IPS DF 4.7 (cell line): Measurements from ENCODE around the gene GOPC.
"Not testable (repeated sequence)": the region's sequence is repeated elsewhere in the genome, so short reads cannot be mapped to it uniquely, and the experiment has no call there.

Source experiments
- DNase-seq: peaks from one replicate; pipeline ENCODE4 v3.0.0-alpha.2; 2013; ENCODE audit warnings: low spot score; ENCODE audit errors: extremely low read depth

GOPC gene

DNA sequence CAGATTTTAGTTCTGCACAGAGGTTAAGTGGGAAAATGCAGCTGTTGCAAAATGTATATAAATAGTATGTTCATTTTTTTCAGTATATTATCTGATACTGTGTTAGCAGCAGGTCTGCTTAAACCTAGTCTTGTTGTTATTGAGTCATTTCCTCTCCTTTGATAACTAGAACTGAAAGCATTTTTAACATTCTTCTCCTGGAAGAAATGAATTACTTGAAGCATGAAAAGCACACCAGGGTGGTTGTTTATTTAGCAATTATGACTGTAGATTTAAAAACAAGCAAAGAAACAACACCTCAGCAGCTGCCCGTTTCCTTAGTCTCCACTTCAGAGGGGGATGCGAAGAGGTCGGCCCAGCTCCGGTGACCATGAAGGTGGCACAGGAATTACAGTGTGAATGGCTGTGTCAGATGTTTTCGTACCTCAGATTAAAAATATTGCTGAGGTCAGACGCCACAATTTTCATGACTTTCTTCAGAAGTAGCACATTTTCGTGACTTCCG lies 53.5 kb downstream of the GOPC start:
- no peak for DNase-seq

- no peak for DNase-seq
These were observed 54.4 kb downstream of the GOPC start for GRCh38 chr6:117547688-117548621.

DNA sequence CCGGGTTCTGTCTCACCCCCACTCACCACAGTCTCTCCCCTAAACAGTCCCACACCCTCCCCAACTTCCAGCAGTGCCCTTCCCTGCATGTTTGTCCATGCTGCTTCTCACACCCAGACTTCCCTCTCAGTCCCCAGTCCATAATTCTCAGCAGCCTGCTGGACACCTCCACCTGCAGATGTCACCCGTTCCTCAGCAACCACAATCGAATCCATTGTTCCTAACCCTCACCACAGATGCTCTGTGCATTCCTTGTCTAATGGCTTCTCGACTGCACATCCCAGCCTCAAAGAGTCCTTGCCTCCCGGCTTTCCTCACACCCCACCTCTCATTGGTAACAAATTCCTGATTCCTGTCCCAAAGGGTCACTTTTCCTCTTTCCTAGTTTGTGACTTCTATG lies 55.6 kb downstream of the GOPC start:
- DNase-seq: no peak

GRCh38 chr6:117545161-117545595 lies 57.1 kb downstream of the GOPC start:
- DNase-seq: no peak

- DNase-seq: no peak
These were observed 57.6 kb downstream of the GOPC start for GRCh38 chr6:117544716-117545115.

DNA sequence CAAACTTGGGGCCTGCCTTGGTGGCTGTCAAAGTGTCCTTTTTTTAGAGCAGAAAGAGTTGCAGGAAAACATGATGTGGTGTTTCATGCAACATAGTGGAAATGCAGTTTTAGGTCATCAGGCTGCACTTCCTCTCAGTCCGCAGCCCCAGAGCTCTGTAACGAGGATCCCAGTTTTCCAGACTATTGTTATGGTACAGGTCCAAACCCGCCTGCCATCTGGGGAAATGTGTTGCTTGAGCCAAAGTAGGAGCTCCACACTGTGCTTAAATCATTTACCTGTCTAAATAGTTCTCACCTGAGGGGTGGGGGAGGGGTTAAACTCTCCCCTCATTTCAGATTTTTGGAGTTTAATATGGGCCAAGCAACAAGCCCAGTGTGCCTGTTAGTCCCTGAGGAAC lies 59.8 kb downstream of the GOPC start:
- no peak for DNase-seq

DNA sequence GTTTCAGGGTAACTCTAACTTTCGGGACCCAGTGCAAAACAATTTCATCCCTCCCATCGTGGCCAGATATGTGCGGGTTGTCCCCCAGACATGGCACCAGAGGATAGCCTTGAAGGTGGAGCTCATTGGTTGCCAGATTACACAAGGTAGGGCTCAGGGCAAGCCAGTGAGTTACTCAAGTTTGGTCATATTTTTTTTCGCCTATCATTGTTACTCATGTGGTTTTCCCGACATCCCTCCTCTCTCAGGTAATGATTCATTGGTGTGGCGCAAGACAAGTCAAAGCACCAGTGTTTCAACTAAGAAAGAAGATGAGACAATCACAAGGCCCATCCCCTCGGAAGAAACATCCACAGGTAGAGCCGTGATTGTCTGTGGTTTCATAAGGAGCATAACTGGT lies 61.6 kb downstream of the GOPC start:
- no peak for DNase-seq

DNA sequence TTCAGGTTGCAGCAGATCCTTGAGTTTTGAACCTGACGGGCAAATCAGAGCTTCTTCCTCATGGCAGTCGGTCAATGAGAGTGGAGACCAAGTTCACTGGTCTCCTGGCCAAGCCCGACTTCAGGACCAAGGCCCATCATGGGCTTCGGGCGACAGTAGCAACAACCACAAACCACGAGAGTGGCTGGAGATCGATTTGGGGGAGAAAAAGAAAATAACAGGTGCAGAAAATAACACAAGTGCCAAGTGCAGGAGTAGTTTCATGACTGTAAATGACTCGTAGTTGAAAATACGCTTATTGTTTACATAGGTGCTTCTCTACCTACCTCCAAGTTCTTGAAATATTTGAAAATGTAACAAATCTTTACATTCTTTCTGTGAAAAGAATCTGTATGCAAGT lies 63.7 kb downstream of the GOPC start:
- DNase-seq: no peak

GRCh38 chr6:117536317-117536716 lies 66.0 kb downstream of the GOPC start:
- DNase-seq: no peak

DNA sequence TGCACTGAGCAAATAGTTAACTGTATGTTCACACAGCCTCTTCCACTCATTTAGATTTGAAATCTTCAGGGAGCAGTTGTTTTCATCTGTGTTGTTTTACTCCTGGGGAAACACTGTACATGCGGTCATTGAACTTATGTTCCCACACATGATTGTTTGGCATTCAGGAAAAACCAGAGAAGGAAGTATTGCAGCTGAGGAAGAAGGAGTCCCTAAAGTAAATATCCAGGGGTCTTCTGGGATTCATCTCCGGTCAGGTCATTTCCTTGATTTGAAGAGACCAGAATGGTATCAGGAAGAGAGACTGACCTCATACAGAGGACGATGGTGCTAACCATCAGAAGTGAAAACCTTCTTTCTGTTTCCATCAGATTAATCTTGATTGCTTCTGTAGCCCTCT lies 67.3 kb downstream of the GOPC start:
- no peak for DNase-seq

- no peak for DNase-seq
These were observed 68.5 kb downstream of the GOPC start for GRCh38 chr6:117533775-117534174.

DNA sequence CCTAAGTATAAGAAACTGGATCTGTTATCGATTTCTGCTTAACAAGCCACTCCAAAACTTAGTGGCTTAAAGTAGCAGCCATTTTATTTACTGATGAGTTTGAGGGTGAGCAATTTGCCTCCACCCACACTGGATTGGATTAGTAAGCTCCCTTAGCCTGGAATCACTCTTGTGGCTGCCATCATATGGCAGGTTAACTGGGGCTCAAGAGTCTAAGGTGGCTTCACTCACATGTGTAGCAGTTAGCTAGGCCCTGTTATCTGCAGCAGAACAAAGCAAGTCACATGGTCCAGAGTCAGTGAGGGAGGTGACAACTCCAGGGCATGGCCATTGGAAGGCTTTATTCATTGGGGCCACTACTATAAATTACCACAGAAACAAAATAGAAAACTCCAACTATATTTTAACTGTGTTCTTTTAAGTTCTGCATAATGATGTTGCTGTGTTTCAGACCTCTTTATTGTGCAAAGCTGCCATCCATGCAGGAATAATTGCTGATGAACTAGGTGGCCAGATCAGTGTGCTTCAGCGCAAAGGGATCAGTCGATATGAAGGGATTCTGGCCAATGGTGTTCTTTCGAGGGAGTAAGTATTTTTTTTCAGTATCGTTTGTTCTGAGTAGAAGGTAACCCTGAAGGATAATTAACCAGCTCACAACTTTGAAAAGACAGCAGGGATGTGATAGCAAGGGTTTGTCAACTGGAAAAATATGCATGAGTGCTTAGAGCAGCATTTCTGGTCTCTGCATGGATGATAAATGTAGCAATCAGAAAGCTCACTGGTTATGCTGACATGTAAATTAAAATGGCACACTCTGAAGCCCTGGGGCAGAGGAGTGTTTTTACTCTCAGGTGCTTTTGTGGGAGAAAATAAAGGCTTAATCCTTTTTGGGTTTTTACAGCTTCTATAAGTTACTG lies 70.2 kb downstream of the GOPC start:
- no peak for DNase-seq

- no peak for DNase-seq
These were observed 71.0 kb downstream of the GOPC start for GRCh38 chr6:117531346-117531745.

- DNase-seq: no peak
These were observed 71.7 kb downstream of the GOPC start for GRCh38 chr6:117530467-117531242.

- no peak for DNase-seq
These were observed 76.7 kb downstream of the GOPC start for GRCh38 chr6:117525607-117526006.

DNA sequence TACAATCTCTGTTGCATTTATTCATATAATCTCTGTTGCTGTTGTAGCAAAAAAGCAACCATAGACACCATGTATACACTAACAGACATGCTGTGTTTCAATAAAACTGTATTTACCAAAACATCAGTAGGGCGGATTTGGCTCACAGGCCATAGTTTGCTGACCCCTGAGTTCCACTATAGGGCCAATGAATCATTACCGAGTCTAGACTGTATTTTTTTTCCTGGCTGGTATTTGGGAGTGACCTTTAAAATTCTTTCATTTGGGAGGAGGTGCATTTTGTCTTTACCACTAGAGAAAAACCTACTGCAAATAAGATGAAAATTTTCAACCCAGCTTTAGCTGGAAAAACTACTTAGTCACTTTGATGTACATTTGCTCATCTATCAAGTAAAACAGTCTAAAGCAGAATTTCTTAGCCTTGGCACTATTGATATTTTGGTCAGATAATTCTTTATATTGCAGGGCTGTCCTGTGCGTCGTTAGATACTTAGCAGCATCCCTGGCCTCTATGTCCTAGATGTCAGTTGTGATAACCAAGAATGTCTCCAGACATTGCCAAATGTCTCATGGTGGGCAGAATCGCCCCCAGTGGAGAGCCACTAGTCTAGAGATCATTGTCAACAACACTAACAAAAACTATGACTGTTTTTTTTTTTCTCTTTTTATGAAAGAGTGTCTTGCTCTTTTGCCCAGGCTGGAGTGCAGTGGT lies 80.4 kb downstream of the GOPC start:
- no peak for DNase-seq

GRCh38 chr6:117520603-117521395 lies 81.5 kb downstream of the GOPC start:
- DNase-seq: no peak

- DNase-seq: no peak
These were observed 83.4 kb downstream of the GOPC start for GRCh38 chr6:117518870-117519269.

DNA sequence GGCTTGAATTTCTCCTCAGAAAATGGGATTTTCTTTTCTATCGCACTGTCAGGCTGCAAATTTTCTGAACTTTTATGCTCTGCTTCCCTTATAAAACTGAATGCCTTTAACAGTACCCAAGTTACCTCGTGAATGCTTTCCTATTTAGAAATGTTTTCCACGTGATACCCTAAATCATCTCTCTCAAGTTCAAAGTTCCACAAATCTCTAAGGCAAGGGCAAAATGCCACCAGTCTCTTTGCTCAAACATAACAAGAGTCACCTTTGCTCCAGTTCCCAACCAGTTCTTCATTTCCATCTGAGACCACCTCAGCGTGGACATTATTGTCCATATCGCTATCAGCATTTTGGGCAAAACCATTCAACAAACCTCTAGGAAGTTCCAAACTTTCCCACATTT lies 84.3 kb downstream of the GOPC start:
- DNase-seq: not testable (repeated sequence)

DNA sequence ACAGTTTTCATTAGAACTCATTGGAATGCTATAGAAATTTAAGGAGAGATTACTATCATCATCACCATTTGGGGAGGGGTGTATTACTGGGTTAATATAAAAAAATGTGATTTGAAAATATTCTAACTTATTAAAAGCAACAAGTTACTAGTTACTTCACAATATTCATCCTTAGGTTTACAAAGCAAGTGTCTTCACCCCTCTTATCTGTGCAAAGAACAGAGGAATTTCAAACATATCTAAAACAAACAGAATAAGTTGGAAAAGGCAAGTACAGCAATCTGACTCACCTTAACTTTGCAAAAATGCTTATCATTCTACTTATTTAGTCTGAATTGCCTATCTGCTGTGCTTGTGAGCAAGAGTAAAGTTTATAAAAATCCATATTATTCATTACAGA lies 87.0 kb downstream of the GOPC start:
- DNase-seq: no peak
